ENCODE data around the gene CRYBA2. TPM values are rescaled to one million over a fixed set of nuclear protein-coding genes. Genes with fewer than 3 reads are reported as not detected.

CRYBA2 gene
- total RNA-seq, 1 experiment from 2014 or later: not detected

- H3K4me1 Mint-ChIP-seq (ENCODE audit: insufficient read depth, unreplicated experiment): no peaks in the 10 kb centered on the region
- peaks cover 2% of the 10 kb centered on the region for H3K36me3 Mint-ChIP-seq (ENCODE audit: insufficient read depth, unreplicated experiment)
These were observed 1.5 kb downstream of the CRYBA2 start for GRCh38 chr2:218991674-218992168.

GRCh38 chr2:218990612-218991011 lies 2.6 kb downstream of the CRYBA2 start:
- H3K9me3 Mint-ChIP-seq (ENCODE audit: unreplicated experiment): no peaks in the 10 kb centered on the region
- H3K27ac Mint-ChIP-seq (ENCODE audit: low read depth, unreplicated experiment): no peak overlapping the region
- H3K4me1 Mint-ChIP-seq (ENCODE audit: insufficient read depth, unreplicated experiment): no peaks in the 10 kb centered on the region
- ChIA-PET POLR2A (interaction anchor here (0.7 kb wide), 1 partner anchor 98 kb away, joined by 3 read pairs; no protein-coding TSS in a partner anchor), CTCF (interaction anchor here (0.7 to 1.8 kb wide), 6 partner anchors 10 to 151 kb away, joined by 3 to 12 read pairs (median 4); partner anchors contain the start of gene CDK5R2)
- peaks cover 60% of the 10 kb centered on the region for H3K27me3 Mint-ChIP-seq (ENCODE audit: insufficient read depth, unreplicated experiment)
- peaks cover 7% of the 10 kb centered on the region for H3K36me3 Mint-ChIP-seq (ENCODE audit: insufficient read depth, unreplicated experiment)
- intact Hi-C loops (cut with micrococcal nuclease): no loop called here
- no TSS peak for BruUV-seq (replicated peaks)
- TF ChIP-seq, protein P1, sequence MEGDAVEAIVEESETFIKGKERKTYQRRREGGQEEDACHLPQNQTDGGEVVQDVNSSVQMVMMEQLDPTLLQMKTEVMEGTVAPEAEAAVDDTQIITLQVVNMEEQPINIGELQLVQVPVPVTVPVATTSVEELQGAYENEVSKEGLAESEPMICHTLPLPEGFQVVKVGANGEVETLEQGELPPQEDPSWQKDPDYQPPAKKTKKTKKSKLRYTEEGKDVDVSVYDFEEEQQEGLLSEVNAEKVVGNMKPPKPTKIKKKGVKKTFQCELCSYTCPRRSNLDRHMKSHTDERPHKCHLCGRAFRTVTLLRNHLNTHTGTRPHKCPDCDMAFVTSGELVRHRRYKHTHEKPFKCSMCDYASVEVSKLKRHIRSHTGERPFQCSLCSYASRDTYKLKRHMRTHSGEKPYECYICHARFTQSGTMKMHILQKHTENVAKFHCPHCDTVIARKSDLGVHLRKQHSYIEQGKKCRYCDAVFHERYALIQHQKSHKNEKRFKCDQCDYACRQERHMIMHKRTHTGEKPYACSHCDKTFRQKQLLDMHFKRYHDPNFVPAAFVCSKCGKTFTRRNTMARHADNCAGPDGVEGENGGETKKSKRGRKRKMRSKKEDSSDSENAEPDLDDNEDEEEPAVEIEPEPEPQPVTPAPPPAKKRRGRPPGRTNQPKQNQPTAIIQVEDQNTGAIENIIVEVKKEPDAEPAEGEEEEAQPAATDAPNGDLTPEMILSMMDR (IDR thresholded peaks at IDR 0.05; ENCODE audit: unreplicated experiment): no peak
- no peak for DNase-seq (ENCODE audit: unreplicated experiment)
- H3K4me3 Mint-ChIP-seq (ENCODE audit: unreplicated experiment): no peak overlapping the region

More at GRCh38 chr2:218991674-218992168, 1.5 kb downstream of the CRYBA2 start:
- H3K4me3 Mint-ChIP-seq (ENCODE audit: unreplicated experiment): no peak overlapping the region
- peak; percentile 26 for DNase-seq (ENCODE audit: unreplicated experiment)
- H3K27ac Mint-ChIP-seq (ENCODE audit: low read depth, unreplicated experiment): no peak overlapping the region
- no TSS peak for BruUV-seq (replicated peaks)
- no peaks in the 10 kb centered on the region for H3K9me3 Mint-ChIP-seq (ENCODE audit: unreplicated experiment)
- CTCF ChIA-PET: interaction anchor here (0.7 to 0.9 kb wide), 2 partner anchors 105 to 152 kb away, joined by 3 to 4 read pairs; no protein-coding TSS in a partner anchor
- POLR2A ChIA-PET: no interaction called here
- intact Hi-C loops (cut with micrococcal nuclease): no loop called here
- peaks cover 55% of the 10 kb centered on the region for H3K27me3 Mint-ChIP-seq (ENCODE audit: insufficient read depth, unreplicated experiment)
- TF ChIP-seq, protein P1 (IDR thresholded peaks at IDR 0.05; ENCODE audit: unreplicated experiment): no peak

- intact Hi-C loops (cut with micrococcal nuclease): no loop called here
- Mint-ChIP-seq H3K27me3 (ENCODE audit: insufficient read depth, unreplicated experiment) (peaks cover 61% of the 10 kb centered on the region), H3K36me3 (ENCODE audit: insufficient read depth, unreplicated experiment) (peaks cover 7% of the 10 kb centered on the region), H3K4me1 (ENCODE audit: insufficient read depth, unreplicated experiment) (no peaks in the 10 kb centered on the region), H3K9me3 (ENCODE audit: unreplicated experiment) (no peaks in the 10 kb centered on the region), H3K27ac (ENCODE audit: low read depth, unreplicated experiment) (no peak overlapping the region), H3K4me3 (ENCODE audit: unreplicated experiment) (no peak overlapping the region)
- DNase-seq (ENCODE audit: unreplicated experiment): no peak
- ChIA-PET CTCF (interaction anchor here (0.6 to 1.8 kb wide), 7 partner anchors 10 to 326 kb away, joined by 3 to 12 read pairs (median 4); no protein-coding TSS in a partner anchor), POLR2A (no interaction called here)
- TF ChIP-seq, protein P1 (IDR thresholded peaks at IDR 0.05; ENCODE audit: unreplicated experiment): no peak
- BruUV-seq (replicated peaks): no TSS peak
These were observed 3.2 kb downstream of the CRYBA2 start for GRCh38 chr2:218990052-218990451.

DNA sequence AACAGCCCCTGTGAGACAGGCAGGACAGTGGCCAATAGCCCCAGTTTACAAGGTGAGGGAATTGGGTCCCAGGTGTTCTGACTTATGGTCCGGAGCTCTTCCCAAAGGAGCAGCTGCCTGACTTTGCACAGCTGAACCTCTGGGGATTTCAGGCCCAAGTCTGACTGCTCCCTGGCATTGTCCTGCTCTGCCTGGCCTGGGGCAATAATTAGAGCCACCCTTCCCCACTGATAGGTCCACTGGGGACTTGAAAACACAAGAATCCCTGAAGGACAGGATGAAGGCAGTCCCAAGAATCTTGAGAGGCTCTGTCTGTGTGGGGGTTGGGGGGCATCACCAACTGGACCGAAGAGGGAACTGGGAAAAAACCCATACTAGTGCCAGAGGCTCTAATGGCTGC lies 4.6 kb downstream of the CRYBA2 start:
- POLR2A ChIA-PET: interaction anchor here (0.7 kb wide), 1 partner anchor 133 kb away, joined by 3 read pairs; no protein-coding TSS in a partner anchor
- CTCF ChIA-PET: interaction anchor here (0.8 to 1.1 kb wide), 3 partner anchors 15 to 122 kb away, joined by 3 to 6 read pairs (median 3); no protein-coding TSS in a partner anchor
- intact Hi-C loops (cut with micrococcal nuclease): no loop called here

More for the DNA sequence above, 4.6 kb downstream of the CRYBA2 start:
- peaks cover 7% of the 10 kb centered on the region for H3K36me3 Mint-ChIP-seq (ENCODE audit: insufficient read depth, unreplicated experiment)
- TF ChIP-seq, protein P1 (IDR thresholded peaks at IDR 0.05; ENCODE audit: unreplicated experiment): no peak
- H3K27ac Mint-ChIP-seq (ENCODE audit: low read depth, unreplicated experiment): no peak overlapping the region
- H3K27me3 Mint-ChIP-seq (ENCODE audit: insufficient read depth, unreplicated experiment): peaks cover 75% of the 10 kb centered on the region
- no peaks in the 10 kb centered on the region for H3K4me1 Mint-ChIP-seq (ENCODE audit: insufficient read depth, unreplicated experiment)
- no peak for DNase-seq (ENCODE audit: unreplicated experiment)
- no TSS peak for BruUV-seq (replicated peaks)
- no peaks in the 10 kb centered on the region for H3K9me3 Mint-ChIP-seq (ENCODE audit: unreplicated experiment)
- H3K4me3 Mint-ChIP-seq (ENCODE audit: unreplicated experiment): no peak overlapping the region
